Adrenal gland (tissue), 12 donors: Measurements from ENCODE around the gene PAQR5. TPM values are rescaled to one million over a fixed set of nuclear protein-coding genes. Genes with fewer than 3 reads are reported as not detected.

ENCODE experiments used
- DNase-seq, 7 donors: peaks; one replicate each; pipeline ENCODE4 v3.0.0-alpha.2; 2019 to 2020
- H3K27ac ChIP-seq, 5 donors: fragments of 200-600 bp; sonication (generic) in 4 of 5; 1 replicate in 3 of 5; 2 replicates in 2 of 5; pipeline versions ENCODE4 v1.5.1 to v1.8.0; 2016 to 2020; ENCODE audit warnings: mild to moderate bottlenecking in 1 of 5
- H3K27me3 ChIP-seq: fragments of 200-600 bp; 2 replicates; pipeline ENCODE4 v1.8.0; 2021
- H3K36me3 ChIP-seq, 2 donors: fragments of 200-600 bp; replicated peaks in 1 of 2; 1 replicate in 1 of 2; 2 replicates in 1 of 2; pipeline versions ENCODE4 v1.5.1 to v1.8.0; 2018 to 2022
- H3K4me1 ChIP-seq, 2 donors: fragments of 200-600 bp; replicated peaks in 1 of 2; 1 replicate in 1 of 2; 2 replicates in 1 of 2; pipeline versions ENCODE4 v1.5.1 to v1.8.0; 2018 to 2021
- H3K4me3 ChIP-seq, 4 donors: fragments of 200-600 bp; sonication (generic) in 3 of 4; one replicate each; pipeline ENCODE4 v1.5.1; 2016 to 2018
- H3K9me3 ChIP-seq, 3 donors: fragments of 200-600 bp; sonication (generic) in 1 of 3; replicated peaks in 1 of 3; 1 replicate in 2 of 3; 2 replicates in 1 of 3; pipeline versions ENCODE4 v1.5.1 to v1.8.0; 2016 to 2021
- CTCF ChIP-seq, 6 experiments: fragments of 450-650 bp in 4 of 6; fragments of 200-600 bp in 2 of 6; sonication (generic) in 1 of 6; IDR thresholded peaks; 1 replicate in 5 of 6; 2 replicates in 1 of 6; pipeline versions ENCODE4 v1.5.1 to v1.8.0; 2016 to 2021; ENCODE audit warnings: antibody characterized with exemption in 6 of 6, mild to moderate bottlenecking in 2 of 6, moderate library complexity in 1 of 6
- POLR2A ChIP-seq, 2 donors: fragments of 450-650 bp; IDR thresholded peaks; one replicate each; pipeline ENCODE4 v1.6.1; 2017; ENCODE audit warnings: antibody characterized with exemption in 2 of 2, mild to moderate bottlenecking in 2 of 2, moderate library complexity in 1 of 2
- WGBS, 4 donors: extraction: QIAGEN DNeasy Blood & Tissue Kit in 2 of 4; methylation state at CpG; one replicate each; pipeline versions ENCODE4 v1.1.5 to v1.1.7; 2013 to 2017; 5-methylcytosine and 5-hydroxymethylcytosine counted together
- intact Hi-C, 2 donors: fragments of 100-400 bp; cut with DNase I; formaldehyde crosslinking; loops; one replicate each; pipeline versions ENCODE4 v1.14.1 to v1.15.0; 2022 to 2023
- polyA plus RNA-seq, 3 donors: library from polyadenylated mRNA; stranded (reverse); fragments of 200-250 nt in 2 of 3; fragments of 350-450 nt in 1 of 3; fragmentation: Illumina TruSeq in 1 of 3; extraction: RNeasy Lipid Tissue Mini Kit (QIAGEN cat#74804) in 1 of 3; gene quantifications; one replicate each; pipeline ENCODE4 v1.2.3, GENCODE V29; 2013 to 2014
- total RNA-seq, 9 donors: library from RNA; depleted of rRNA in 4 of 9; stranded (reverse); fragments of >200 nt in 4 of 9; fragments of 120-200 nt in 1 of 9; fragmentation: NEBNext Ultra II Directional in 1 of 9; extraction: Animal tissue kit (Norgen Biotek cat#: 25700) in 1 of 9; gene quantifications; one replicate each; pipeline versions ENCODE4 v1.1.0 to v1.2.4, GENCODE V29; 2013 to 2023
- donor health status: healthy with polysubstance abuse.
- donor health status: Bipolar disorder and iron deficiency.
- donor health status: DM: yes; HTN: yes; CAD: no.
- donor health status: DM: no; HTN: no; CAD: no.
- donor health status: DM: no; HTN: no; CAD: no.
- donor health status: DM: yes; HTN: yes; CAD: no.

The PAQR5 gene
- total and polyA plus RNA-seq, 12 donors: 11.7 to 78.2 (median 39.7) TPM

GRCh38 chr15:69358850-69359249 is 60.1 kb downstream of the PAQR5 start:
- peaks cover 5 to 24% of the 10 kb centered on the region in 2 donors for H3K4me1 ChIP-seq
- H3K36me3 ChIP-seq: no peaks in the 10 kb centered on the region
- no peak overlapping the region for H3K4me3 ChIP-seq
- WGBS, 4 donors: 45 to 77% (median 69%) methylated on average over 2 to 4 of the region's 4 CpGs
- TF ChIP-seq POLR2A (IDR thresholded peaks at IDR 0.05): no peak
- TF ChIP-seq CTCF (IDR thresholded peaks at IDR 0.05): no peak
- no peaks in the 10 kb centered on the region for H3K27me3 ChIP-seq
- peak overlapping the region; percentile 6 to 73 (median 66) for H3K27ac ChIP-seq
- DNase-seq: peak in 1 of 7 donors; percentile 43
- intact Hi-C loops: no loop called here
- no peaks in the 10 kb centered on the region for H3K9me3 ChIP-seq

GRCh38 chr15:69359722-69360121 is 61.0 kb downstream of the PAQR5 start:
- H3K4me3 ChIP-seq: no peak overlapping the region
- H3K9me3 ChIP-seq: no peaks in the 10 kb centered on the region
- H3K36me3 ChIP-seq: no peaks in the 10 kb centered on the region
- no peaks in the 10 kb centered on the region for H3K27me3 ChIP-seq
- peak in 5 of 7 donors; percentile 13 to 66 (median 34) for DNase-seq
- H3K27ac ChIP-seq: peak overlapping the region in 4 of 5 donors; percentile 2 to 73 (median 66)
- TF ChIP-seq CTCF (IDR thresholded peaks at IDR 0.05) (no peak), POLR2A (IDR thresholded peaks at IDR 0.05) (no peak)
- peaks cover 5 to 24% of the 10 kb centered on the region in 2 donors for H3K4me1 ChIP-seq
- intact Hi-C loops: no loop called here
- 75 to 100% (median 87%) methylated on average over 1 to 3 of the region's 3 CpGs for whole genome bisulfite sequencing, 4 donors

- Histone ChIP-seq H3K27ac (peak overlapping the region in 1 of 5 donors; percentile 73), H3K9me3 (no peaks in the 10 kb centered on the region), H3K4me1 (peaks cover 5 to 24% of the 10 kb centered on the region in 2 donors), H3K36me3 (no peaks in the 10 kb centered on the region), H3K4me3 (no peak overlapping the region), H3K27me3 (no peaks in the 10 kb centered on the region)
- WGBS, 4 donors: 0 to 5% (median 0%) methylated on average over 1 of the region's 1 CpG
- intact Hi-C loops: no loop called here
- TF ChIP-seq CTCF (IDR thresholded peaks at IDR 0.05) (no peak), POLR2A (IDR thresholded peaks at IDR 0.05) (no peak)
- DNase-seq: peak in 2 of 7 donors; percentile 3 to 24
Measured at GRCh38 chr15:69360642-69361041, 61.9 kb downstream of the PAQR5 start.

GRCh38 chr15:69367236-69367635 is 68.5 kb downstream of the PAQR5 start:
- H3K27ac ChIP-seq: no peak overlapping the region
- no peak for DNase-seq
- no peaks in the 10 kb centered on the region for H3K4me1 ChIP-seq
- H3K9me3 ChIP-seq: no peaks in the 10 kb centered on the region
- 76 to 79% (median 77%) methylated on average over 3 of the region's 3 CpGs for WGBS, 4 donors
- no peak overlapping the region for H3K4me3 ChIP-seq
- TF ChIP-seq CTCF (IDR thresholded peaks at IDR 0.05) (no peak), POLR2A (IDR thresholded peaks at IDR 0.05) (no peak)
- intact Hi-C loops: no loop called here
- H3K27me3 ChIP-seq: no peaks in the 10 kb centered on the region
- no peaks in the 10 kb centered on the region for H3K36me3 ChIP-seq
